C4-2B (cell line): Measurements from ENCODE around the gene ERCC2.

ENCODE experiments used
- CTCF ChIP-seq: fragments of 450-650 bp; conservative IDR thresholded peaks from 2 replicates; pipeline ENCODE4 v1.5.1; 2017; ENCODE audit warnings: mild to moderate bottlenecking
- ZFX ChIP-seq: fragments of 450-650 bp; IDR thresholded peaks from 2 replicates; pipeline ENCODE4 v1.6.1; 2017

- TF ChIP-seq CTCF (no peak), ZFX (no peak)
These were observed 66.0 kb downstream of the ERCC2 start for GRCh38 chr19:45304141-45304926.
